Caco-2 (cell line): ENCODE data around the gene DHFR2. TPM values are rescaled to one million over a fixed set of nuclear protein-coding genes. Genes with fewer than 3 reads are reported as not detected.
"Not testable (repeated sequence)": the region's sequence is repeated elsewhere in the genome, so short reads cannot be mapped to it uniquely, and the experiment has no call there.

Source experiments
- BruUV-seq: library from RNA; stranded (reverse); fragments of 400-500 nt; replicated peaks from 2 replicates; lab custom pipeline; 2021; lab: Mats Ljungman, UMichigan
- CTCF ChIA-PET: fragments of 300-600 bp; sonication (Branson Sonifier 250); formaldehyde crosslinking; loops from one replicate; lab custom pipeline; 2022; ENCODE audit warnings: antibody characterized with exemption; lab: Charles Lee
- POLR2A ChIA-PET: fragments of 300-600 bp; sonication (Branson Sonifier 250); formaldehyde crosslinking; loops from one replicate; lab custom pipeline; 2022; ENCODE audit warnings: antibody characterized with exemption; lab: Charles Lee
- DNase-seq, 2 experiments: peaks; one replicate each; pipeline versions ENCODE4 v3.0.0 to v3.0.0-alpha.2; 2020 to 2022
- H3K27me3 ChIP-seq: replicated peaks from 2 replicates; pipeline ENCODE4 v1.6.0; 2011; ENCODE audit warnings: low read length; ENCODE audit not compliant: control insufficient read depth, insufficient read depth
- H3K36me3 ChIP-seq: 2 replicates; pipeline ENCODE4 v1.5.1; 2011; ENCODE audit warnings: low read length; ENCODE audit not compliant: control insufficient read depth, insufficient read depth
- H3K4me1 ChIP-seq: fragments of 250-450 bp; sonication (Bioruptor Pico); 2 replicates; pipeline ENCODE4 v1.5.1; 2020; ENCODE audit warnings: mild to moderate bottlenecking
- H3K4me3 ChIP-seq: 2 replicates; pipeline ENCODE4 v1.5.1; 2011; ENCODE audit warnings: low read depth, mild to moderate bottlenecking, control low read depth, low read length
- H3K9me3 ChIP-seq: fragments of 250-450 bp; sonication (Bioruptor Pico); 2 replicates; pipeline ENCODE4 v1.5.1; 2020; ENCODE audit warnings: mild to moderate bottlenecking, moderate library complexity
- H3K27ac Mint-ChIP-seq: one replicate; pipeline ENCODE4 v1.8.0; 2022; ENCODE audit warnings: mixed read lengths; ENCODE audit not compliant: unreplicated experiment
- H3K27me3 Mint-ChIP-seq: one replicate; pipeline ENCODE4 v1.8.0; 2022; ENCODE audit warnings: mixed read lengths; ENCODE audit not compliant: insufficient read depth, unreplicated experiment
- H3K36me3 Mint-ChIP-seq: one replicate; pipeline ENCODE4 v1.8.0; 2022; ENCODE audit warnings: mild to moderate bottlenecking, mixed read lengths; ENCODE audit not compliant: insufficient read depth, unreplicated experiment
- H3K4me1 Mint-ChIP-seq: one replicate; pipeline ENCODE4 v1.8.0; 2022; ENCODE audit warnings: low read depth, mixed read lengths; ENCODE audit not compliant: unreplicated experiment
- H3K4me3 Mint-ChIP-seq: one replicate; pipeline ENCODE4 v1.8.0; 2022; ENCODE audit warnings: mild to moderate bottlenecking, moderate library complexity, mixed read lengths; ENCODE audit not compliant: unreplicated experiment
- H3K9me3 Mint-ChIP-seq: one replicate; pipeline ENCODE4 v1.8.0; 2022; ENCODE audit warnings: mixed read lengths; ENCODE audit not compliant: unreplicated experiment
- CTCF ChIP-seq, 2 experiments: fragments of 200-600 bp in 1 of 2; IDR thresholded peaks; 1 replicate in 1 of 2; 2 replicates in 1 of 2; pipeline versions ENCODE4 v1.5.1 to v1.8.0; 2011 to 2022; ENCODE audit warnings: antibody characterized with exemption in 1 of 2, control low read depth in 1 of 2, inconsistent platforms in 1 of 2, low read depth in 1 of 2, low read length in 1 of 2, mild to moderate bottlenecking in 1 of 2, moderate library complexity in 1 of 2; ENCODE audit not compliant: insufficient read depth in 1 of 2, severe bottlenecking in 1 of 2, unreplicated experiment in 1 of 2
- intact Hi-C: fragments of 100-400 bp; cut with micrococcal nuclease; formaldehyde crosslinking; loops from one replicate; pipeline ENCODE4 v1.10.0; 2022; ENCODE audit not compliant: unreplicated experiment
- total RNA-seq: library from RNA; stranded (reverse); gene quantifications from 2 replicates; pipeline ENCODE4 v1.2.3, GENCODE V29; 2022

DHFR2 gene
- total RNA-seq, 1 experiment from 2014 or later, result 3.3 TPM

GRCh38 chr3:94082391-94082937 is 19.7 kb upstream of the DHFR2 start:
- ChIA-PET POLR2A (no interaction called here), CTCF (no interaction called here)
- no peak for TF ChIP-seq CTCF (IDR thresholded peaks at IDR 0.05; ENCODE audit: insufficient read depth in 1 of 2, low read depth in 1 of 2, low read length in 1 of 2, severe bottlenecking in 1 of 2, unreplicated experiment in 1 of 2)
- intact Hi-C loops, result no loop called here
- Mint-ChIP-seq H3K4me1 (no peaks in the 10 kb centered on the region), H3K4me3 (no peak overlapping the region), H3K27ac (no peak overlapping the region), H3K9me3 (no peaks in the 10 kb centered on the region), H3K36me3 (no peaks in the 10 kb centered on the region), H3K27me3 (no peaks in the 10 kb centered on the region)
- no peaks in the 10 kb centered on the region; the same call in 1 of the 2 replicates for H3K36me3 ChIP-seq
- H3K4me3 ChIP-seq, result no peak overlapping the region
- H3K27me3 ChIP-seq, result no peaks in the 10 kb centered on the region
- BruUV-seq, result no TSS peak
- H3K4me1 ChIP-seq, result no peaks in the 10 kb centered on the region
- no peak for DNase-seq
- H3K9me3 ChIP-seq, result no peaks in the 10 kb centered on the region

GRCh38 chr3:94081884-94082283 is 19.2 kb upstream of the DHFR2 start:
- intact Hi-C loops, result no loop called here
- BruUV-seq, result no TSS peak
- no peak for DNase-seq
- Mint-ChIP-seq H3K27ac (no peak overlapping the region), H3K9me3 (no peaks in the 10 kb centered on the region), H3K4me3 (no peak overlapping the region), H3K4me1 (no peaks in the 10 kb centered on the region), H3K36me3 (no peaks in the 10 kb centered on the region), H3K27me3 (no peaks in the 10 kb centered on the region)
- H3K27me3 ChIP-seq, result no peaks in the 10 kb centered on the region
- H3K4me1 ChIP-seq, result no peaks in the 10 kb centered on the region
- H3K36me3 ChIP-seq, result no peaks in the 10 kb centered on the region
- TF ChIP-seq CTCF (IDR thresholded peaks at IDR 0.05; ENCODE audit: insufficient read depth in 1 of 2, low read depth in 1 of 2, low read length in 1 of 2, severe bottlenecking in 1 of 2, unreplicated experiment in 1 of 2), result no peak
- ChIA-PET CTCF (no interaction called here), POLR2A (no interaction called here)
- H3K4me3 ChIP-seq, result no peak overlapping the region
- no peaks in the 10 kb centered on the region for H3K9me3 ChIP-seq

- CTCF ChIA-PET, DNase-seq: not testable (repeated sequence)
Observed at GRCh38 chr3:94080552-94080951, 17.8 kb upstream of the DHFR2 start.

GRCh38 chr3:94076055-94076454 is 13.3 kb upstream of the DHFR2 start:
- TF ChIP-seq CTCF (IDR thresholded peaks at IDR 0.05; ENCODE audit: insufficient read depth in 1 of 2, low read depth in 1 of 2, low read length in 1 of 2, severe bottlenecking in 1 of 2, unreplicated experiment in 1 of 2), result no peak
- no TSS peak for BruUV-seq
- intact Hi-C loops, result no loop called here
- no peaks in the 10 kb centered on the region for H3K27me3 ChIP-seq
- H3K4me1 ChIP-seq, result no peaks in the 10 kb centered on the region
- no peaks in the 10 kb centered on the region for H3K36me3 ChIP-seq
- H3K27ac Mint-ChIP-seq, result no peak overlapping the region
- H3K4me1 Mint-ChIP-seq, result no peaks in the 10 kb centered on the region
- no peaks in the 10 kb centered on the region for H3K27me3 Mint-ChIP-seq
- H3K36me3 Mint-ChIP-seq, result no peaks in the 10 kb centered on the region
- POLR2A ChIA-PET, result no interaction called here
- no peaks in the 10 kb centered on the region for H3K9me3 ChIP-seq
- no peak for DNase-seq
- H3K9me3 Mint-ChIP-seq, result no peaks in the 10 kb centered on the region
- CTCF ChIA-PET, result no interaction called here
- H3K4me3 ChIP-seq, result no peak overlapping the region
- no peak overlapping the region for H3K4me3 Mint-ChIP-seq

More at GRCh38 chr3:94080552-94080951, 17.8 kb upstream of the DHFR2 start:
- H3K4me3 Mint-ChIP-seq, H3K4me3 ChIP-seq, H3K4me1 ChIP-seq, POLR2A ChIA-PET, H3K4me1 Mint-ChIP-seq, H3K27me3 Mint-ChIP-seq, H3K9me3 ChIP-seq, BruUV-seq, intact Hi-C loops, H3K9me3 Mint-ChIP-seq, H3K36me3 ChIP-seq, H3K36me3 Mint-ChIP-seq, H3K27me3 ChIP-seq, H3K27ac Mint-ChIP-seq: not testable (repeated sequence)
